ENCODE measurements around the gene AVPI1.
"Not testable (repeated sequence)": the region's sequence is repeated elsewhere in the genome, so short reads cannot be mapped to it uniquely, and the experiment has no call there.

The AVPI1 gene

GRCh38 chr10:97673736-97674525 lies 13.1 kb downstream of the AVPI1 start:
- no peak for TF ChIP-seq POLR2AphosphoS5 (IDR thresholded peaks at IDR 0.05; ENCODE audit: low read depth, low read length)
- TF ChIP-seq TAF1 (IDR thresholded peaks at IDR 0.05; ENCODE audit: borderline replicate concordance, low read depth, low read length), result no peak
- no peak for TF ChIP-seq POLR2A (IDR thresholded peaks at IDR 0.05; ENCODE audit: low read depth, low read length)
- FAIRE-seq (no peak), DNase-seq (ENCODE audit: insufficient read length) (no peak)

GRCh38 chr10:97669571-97669970 lies 17.5 kb downstream of the AVPI1 start:
- no peak for FAIRE-seq
- no peak for DNase-seq (ENCODE audit: insufficient read length)
- no peak for TF ChIP-seq TAF1 (IDR thresholded peaks at IDR 0.05; ENCODE audit: borderline replicate concordance, low read depth, low read length)
- no peak for TF ChIP-seq POLR2A (IDR thresholded peaks at IDR 0.05; ENCODE audit: low read depth, low read length)
- no peak for TF ChIP-seq POLR2AphosphoS5 (IDR thresholded peaks at IDR 0.05; ENCODE audit: low read depth, low read length)

GRCh38 chr10:97667463-97667862 lies 19.6 kb downstream of the AVPI1 start:
- no peak for FAIRE-seq
- DNase-seq (ENCODE audit: insufficient read length), result no peak
- no peak for TF ChIP-seq TAF1 (IDR thresholded peaks at IDR 0.05; ENCODE audit: borderline replicate concordance, low read depth, low read length)
- TF ChIP-seq POLR2A (IDR thresholded peaks at IDR 0.05; ENCODE audit: low read depth, low read length), result no peak
- TF ChIP-seq POLR2AphosphoS5 (IDR thresholded peaks at IDR 0.05; ENCODE audit: low read depth, low read length), result no peak

- DNase-seq (ENCODE audit: insufficient read length), result no peak
- no peak for FAIRE-seq
- TF ChIP-seq POLR2A (IDR thresholded peaks at IDR 0.05; ENCODE audit: low read depth, low read length), result no peak
- TF ChIP-seq POLR2AphosphoS5 (IDR thresholded peaks at IDR 0.05; ENCODE audit: low read depth, low read length), result no peak
- no peak for TF ChIP-seq TAF1 (IDR thresholded peaks at IDR 0.05; ENCODE audit: borderline replicate concordance, low read depth, low read length)
Observed at GRCh38 chr10:97666992-97667391, 20.0 kb downstream of the AVPI1 start.

GRCh38 chr10:97664282-97664850 lies 22.7 kb downstream of the AVPI1 start:
- FAIRE-seq (no peak), DNase-seq (ENCODE audit: insufficient read length) (no peak)
- TF ChIP-seq TAF1 (IDR thresholded peaks at IDR 0.05; ENCODE audit: borderline replicate concordance, low read depth, low read length) (no peak), POLR2AphosphoS5 (IDR thresholded peaks at IDR 0.05; ENCODE audit: low read depth, low read length) (no peak), POLR2A (IDR thresholded peaks at IDR 0.05; ENCODE audit: low read depth, low read length) (no peak)

GRCh38 chr10:97659589-97659988 lies 27.5 kb downstream of the AVPI1 start:
- FAIRE-seq (no peak), DNase-seq (ENCODE audit: insufficient read length) (no peak)
- TF ChIP-seq POLR2AphosphoS5 (IDR thresholded peaks at IDR 0.05; ENCODE audit: low read depth, low read length) (no peak), TAF1 (IDR thresholded peaks at IDR 0.05; ENCODE audit: borderline replicate concordance, low read depth, low read length) (no peak)

DNA sequence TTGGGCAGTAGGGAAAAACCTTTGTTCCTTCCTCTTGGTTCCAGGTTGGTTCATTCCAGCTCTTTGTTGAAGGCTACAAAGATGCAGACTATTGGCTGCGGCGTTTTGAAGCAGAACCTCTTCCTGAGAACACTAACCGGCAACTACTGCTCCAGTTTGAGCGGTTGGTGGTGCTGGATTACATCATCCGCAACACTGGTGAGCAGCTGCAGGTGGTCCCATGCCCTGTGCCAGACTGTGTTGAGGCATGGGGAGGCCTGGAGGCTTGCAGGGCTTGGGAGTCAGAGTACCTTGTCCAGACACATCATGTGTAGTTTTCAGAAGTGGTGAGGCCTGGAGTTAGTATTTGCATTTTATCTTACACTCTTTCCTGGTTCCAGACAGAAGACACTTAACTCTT lies 30.3 kb downstream of the AVPI1 start:
- TF ChIP-seq TAF1 (IDR thresholded peaks at IDR 0.05; ENCODE audit: borderline replicate concordance, low read depth, low read length) (no peak), POLR2A (IDR thresholded peaks at IDR 0.05; ENCODE audit: low read depth, low read length) (no peak), POLR2AphosphoS5 (IDR thresholded peaks at IDR 0.05; ENCODE audit: low read depth, low read length) (no peak)
- DNase-seq (ENCODE audit: insufficient read length) (no peak), FAIRE-seq (no peak)

- no peak for TF ChIP-seq POLR2AphosphoS5 (IDR thresholded peaks at IDR 0.05; ENCODE audit: low read depth, low read length)
- TF ChIP-seq TAF1 (IDR thresholded peaks at IDR 0.05; ENCODE audit: borderline replicate concordance, low read depth, low read length), result no peak
- no peak for TF ChIP-seq POLR2A (IDR thresholded peaks at IDR 0.05; ENCODE audit: low read depth, low read length)
- no peak for DNase-seq (ENCODE audit: insufficient read length)
- no peak for FAIRE-seq
Observed at GRCh38 chr10:97651773-97652172, 35.3 kb downstream of the AVPI1 start.

GRCh38 chr10:97650726-97651125 lies 36.3 kb downstream of the AVPI1 start:
- FAIRE-seq, result no peak
- DNase-seq (ENCODE audit: insufficient read length), result no peak
- TF ChIP-seq TAF1 (IDR thresholded peaks at IDR 0.05; ENCODE audit: borderline replicate concordance, low read depth, low read length) (no peak), POLR2AphosphoS5 (IDR thresholded peaks at IDR 0.05; ENCODE audit: low read depth, low read length) (no peak), POLR2A (IDR thresholded peaks at IDR 0.05; ENCODE audit: low read depth, low read length) (no peak)

- not testable (repeated sequence) for DNase-seq (ENCODE audit: insufficient read length); FAIRE-seq
Observed at GRCh38 chr10:97649405-97649750, 37.7 kb downstream of the AVPI1 start.

- peak; percentile 81 for FAIRE-seq
- DNase-seq (ENCODE audit: insufficient read length), result peak; percentile 42
- TF ChIP-seq TAF1 (IDR thresholded peaks at IDR 0.05; ENCODE audit: borderline replicate concordance, low read depth, low read length) (no peak), POLR2AphosphoS5 (IDR thresholded peaks at IDR 0.05; ENCODE audit: low read depth, low read length) (no peak), POLR2A (IDR thresholded peaks at IDR 0.05; ENCODE audit: low read depth, low read length) (peak; percentile 47)
Observed at GRCh38 chr10:97648562-97649404, 38.3 kb downstream of the AVPI1 start.

DNA sequence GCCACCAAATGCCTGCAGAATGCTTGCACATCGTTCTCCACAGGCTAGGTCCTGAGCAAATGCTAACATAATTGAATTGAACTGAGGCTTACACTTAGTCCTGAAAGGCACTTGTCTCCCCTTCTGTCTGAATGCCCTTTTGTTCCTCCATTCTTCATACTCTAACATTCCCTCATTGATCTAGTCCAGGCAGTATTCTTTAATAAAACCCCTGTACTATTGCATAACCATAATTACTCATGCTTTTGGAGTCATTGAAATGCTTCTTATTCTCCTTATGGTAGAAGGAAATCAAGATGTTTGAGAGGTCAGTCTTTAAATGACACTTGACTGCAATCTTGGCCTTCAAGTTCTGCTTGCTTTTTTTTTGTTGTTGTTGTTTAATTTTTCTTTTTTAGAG lies 39.5 kb downstream of the AVPI1 start:
- DNase-seq (ENCODE audit: insufficient read length) (no peak), FAIRE-seq (no peak)
- TF ChIP-seq TAF1 (IDR thresholded peaks at IDR 0.05; ENCODE audit: borderline replicate concordance, low read depth, low read length) (no peak), POLR2A (IDR thresholded peaks at IDR 0.05; ENCODE audit: low read depth, low read length) (no peak), POLR2AphosphoS5 (IDR thresholded peaks at IDR 0.05; ENCODE audit: low read depth, low read length) (no peak)

All from GM12892 (cell line).